ENCODE results near the gene MAMDC2. TPM values are rescaled to one million over a fixed set of nuclear protein-coding genes. Genes with fewer than 3 reads are reported as not detected.

Gene MAMDC2
- total RNA-seq, 1 donor from 2014 or later, result 76.7 TPM

DNA sequence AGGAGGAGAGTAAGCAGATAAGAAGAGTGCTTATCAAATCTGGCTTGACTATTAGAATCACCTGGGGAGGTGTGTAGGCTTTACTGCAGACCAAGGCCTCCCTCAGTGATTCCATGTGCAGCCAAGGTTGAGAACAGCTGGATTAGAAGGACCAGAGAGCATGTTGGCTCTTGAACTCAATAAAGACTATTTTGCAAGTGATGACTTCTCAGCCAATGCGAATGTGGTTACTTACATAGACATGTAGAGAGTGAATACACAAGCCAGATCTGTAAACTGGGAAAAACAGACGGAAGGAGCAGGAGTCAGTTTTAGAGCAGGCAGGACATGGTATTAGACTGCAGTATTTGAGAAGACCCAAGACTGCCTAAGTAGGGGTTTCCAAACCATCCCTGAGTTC lies 48.5 kb downstream of the MAMDC2 start:
- peaks cover 3% of the 10 kb centered on the region for H3K36me3 Mint-ChIP-seq (ENCODE audit: low read depth)
- no peak overlapping the region for H3K27ac Mint-ChIP-seq (ENCODE audit: unreplicated experiment)
- H3K9me3 Mint-ChIP-seq (ENCODE audit: low read depth), result no peaks in the 10 kb centered on the region
- no peak for DNase-seq (ENCODE audit: low spot score)
- H3K27me3 Mint-ChIP-seq (ENCODE audit: low read depth), result no peaks in the 10 kb centered on the region
- H3K4me3 Mint-ChIP-seq (ENCODE audit: unreplicated experiment), result no peak overlapping the region
- H3K4me1 Mint-ChIP-seq (ENCODE audit: low read depth), result peaks cover 42% of the 10 kb centered on the region
- TF ChIP-seq, protein P1, sequence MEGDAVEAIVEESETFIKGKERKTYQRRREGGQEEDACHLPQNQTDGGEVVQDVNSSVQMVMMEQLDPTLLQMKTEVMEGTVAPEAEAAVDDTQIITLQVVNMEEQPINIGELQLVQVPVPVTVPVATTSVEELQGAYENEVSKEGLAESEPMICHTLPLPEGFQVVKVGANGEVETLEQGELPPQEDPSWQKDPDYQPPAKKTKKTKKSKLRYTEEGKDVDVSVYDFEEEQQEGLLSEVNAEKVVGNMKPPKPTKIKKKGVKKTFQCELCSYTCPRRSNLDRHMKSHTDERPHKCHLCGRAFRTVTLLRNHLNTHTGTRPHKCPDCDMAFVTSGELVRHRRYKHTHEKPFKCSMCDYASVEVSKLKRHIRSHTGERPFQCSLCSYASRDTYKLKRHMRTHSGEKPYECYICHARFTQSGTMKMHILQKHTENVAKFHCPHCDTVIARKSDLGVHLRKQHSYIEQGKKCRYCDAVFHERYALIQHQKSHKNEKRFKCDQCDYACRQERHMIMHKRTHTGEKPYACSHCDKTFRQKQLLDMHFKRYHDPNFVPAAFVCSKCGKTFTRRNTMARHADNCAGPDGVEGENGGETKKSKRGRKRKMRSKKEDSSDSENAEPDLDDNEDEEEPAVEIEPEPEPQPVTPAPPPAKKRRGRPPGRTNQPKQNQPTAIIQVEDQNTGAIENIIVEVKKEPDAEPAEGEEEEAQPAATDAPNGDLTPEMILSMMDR (IDR thresholded peaks at IDR 0.05), result no peak

DNA sequence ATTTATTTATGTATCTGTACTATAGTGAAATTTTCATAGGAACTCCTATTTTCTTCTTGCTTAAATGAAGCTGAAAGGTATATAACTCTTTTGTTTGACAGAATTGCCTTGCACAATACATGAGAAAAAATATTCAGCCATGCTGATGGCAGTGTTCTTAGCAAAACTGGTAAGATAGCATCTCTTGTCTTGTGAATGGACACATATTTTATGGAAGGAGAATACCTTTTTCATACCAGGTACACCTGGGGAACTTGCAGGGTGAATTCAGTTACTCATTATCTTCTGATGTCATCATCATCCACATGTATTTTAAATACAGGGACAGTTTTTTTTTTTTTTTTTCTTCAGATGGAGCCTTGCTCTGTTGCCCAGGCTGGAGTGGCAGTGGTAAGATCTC lies 49.4 kb downstream of the MAMDC2 start:
- no peak overlapping the region for H3K27ac Mint-ChIP-seq (ENCODE audit: unreplicated experiment)
- no peaks in the 10 kb centered on the region for H3K27me3 Mint-ChIP-seq (ENCODE audit: low read depth)
- no peaks in the 10 kb centered on the region for H3K36me3 Mint-ChIP-seq (ENCODE audit: low read depth)
- H3K4me3 Mint-ChIP-seq (ENCODE audit: unreplicated experiment), result no peak overlapping the region
- TF ChIP-seq, protein P1 (IDR thresholded peaks at IDR 0.05), result no peak
- DNase-seq (ENCODE audit: low spot score), result no peak
- H3K9me3 Mint-ChIP-seq (ENCODE audit: low read depth), result no peaks in the 10 kb centered on the region
- H3K4me1 Mint-ChIP-seq (ENCODE audit: low read depth), result peaks cover 42% of the 10 kb centered on the region

DNA sequence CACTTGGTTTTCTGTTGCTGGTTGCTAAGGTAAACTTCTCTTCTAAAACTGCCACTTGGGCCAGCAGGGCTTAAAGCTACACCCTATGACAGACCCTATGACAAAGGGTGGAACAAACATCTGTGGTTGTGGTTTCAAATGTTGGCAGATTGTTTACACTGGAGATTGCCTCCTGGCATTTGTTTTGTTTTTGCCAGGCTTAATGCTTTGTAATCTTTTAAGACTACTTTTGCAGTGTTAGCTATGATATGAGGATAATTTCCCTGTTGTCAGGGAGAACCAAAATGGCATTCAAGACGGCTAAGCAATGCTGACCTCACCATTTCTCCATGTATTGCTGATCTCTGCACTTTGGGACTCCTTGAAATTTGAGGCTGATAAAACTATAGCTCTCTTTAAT lies 50.3 kb downstream of the MAMDC2 start:
- H3K27me3 Mint-ChIP-seq (ENCODE audit: low read depth), result no peaks in the 10 kb centered on the region
- H3K27ac Mint-ChIP-seq (ENCODE audit: unreplicated experiment), result peak overlapping the region; percentile 39
- no peak for DNase-seq (ENCODE audit: low spot score)
- TF ChIP-seq, protein P1 (IDR thresholded peaks at IDR 0.05), result no peak
- peaks cover 42% of the 10 kb centered on the region for H3K4me1 Mint-ChIP-seq (ENCODE audit: low read depth)
- H3K36me3 Mint-ChIP-seq (ENCODE audit: low read depth), result no peaks in the 10 kb centered on the region
- no peak overlapping the region for H3K4me3 Mint-ChIP-seq (ENCODE audit: unreplicated experiment)
- H3K9me3 Mint-ChIP-seq (ENCODE audit: low read depth), result no peaks in the 10 kb centered on the region

DNA sequence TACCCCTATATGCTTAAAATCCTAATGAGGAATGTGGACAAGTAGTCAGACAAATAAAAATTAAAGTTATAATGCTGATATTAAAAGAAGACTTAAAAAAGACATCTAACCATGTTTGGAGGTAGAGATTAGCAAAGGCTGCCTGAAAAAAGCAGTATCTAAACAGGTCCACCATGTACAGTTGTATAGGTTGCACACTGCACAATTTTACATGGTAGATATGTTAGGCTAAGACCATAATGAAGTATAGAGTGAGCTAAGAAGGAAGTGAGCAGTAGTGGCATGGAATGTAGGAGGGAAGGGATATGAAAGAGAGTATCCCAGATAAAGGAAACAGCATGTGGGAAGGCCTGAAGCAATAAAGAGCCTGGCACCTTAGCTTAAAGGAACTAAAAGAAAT lies 51.1 kb downstream of the MAMDC2 start:
- Mint-ChIP-seq H3K36me3 (ENCODE audit: low read depth) (no peaks in the 10 kb centered on the region), H3K4me1 (ENCODE audit: low read depth) (peaks cover 37% of the 10 kb centered on the region), H3K27me3 (ENCODE audit: low read depth) (no peaks in the 10 kb centered on the region), H3K9me3 (ENCODE audit: low read depth) (no peaks in the 10 kb centered on the region), H3K4me3 (ENCODE audit: unreplicated experiment) (no peak overlapping the region), H3K27ac (ENCODE audit: unreplicated experiment) (no peak overlapping the region)
- DNase-seq (ENCODE audit: low spot score), result no peak
- TF ChIP-seq, protein P1 (IDR thresholded peaks at IDR 0.05), result no peak

DNA sequence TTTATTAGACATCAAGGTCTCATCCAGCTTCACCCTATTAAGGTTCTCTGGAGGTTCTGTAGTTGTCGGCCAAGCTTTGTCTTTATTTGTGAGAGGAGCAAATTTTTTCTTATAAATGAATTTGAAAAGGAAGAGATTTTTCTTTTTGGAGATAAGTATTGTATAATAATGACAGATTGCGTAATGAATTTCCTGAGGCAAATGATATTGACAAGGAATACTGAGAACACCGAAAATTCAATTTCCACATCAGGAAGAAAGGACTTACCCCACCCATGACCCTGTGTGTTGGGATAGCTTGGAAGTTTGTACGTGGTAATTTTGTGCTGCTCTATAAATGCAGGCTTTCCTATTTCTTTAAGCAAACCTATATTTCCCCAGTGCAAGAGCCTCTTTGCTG lies 53.5 kb downstream of the MAMDC2 start:
- Mint-ChIP-seq H3K9me3 (ENCODE audit: low read depth) (no peaks in the 10 kb centered on the region), H3K27me3 (ENCODE audit: low read depth) (no peaks in the 10 kb centered on the region), H3K4me1 (ENCODE audit: low read depth) (peaks cover 30% of the 10 kb centered on the region), H3K4me3 (ENCODE audit: unreplicated experiment) (no peak overlapping the region), H3K27ac (ENCODE audit: unreplicated experiment) (no peak overlapping the region), H3K36me3 (ENCODE audit: low read depth) (no peaks in the 10 kb centered on the region)
- TF ChIP-seq, protein P1 (IDR thresholded peaks at IDR 0.05), result no peak
- no peak for DNase-seq (ENCODE audit: low spot score)
